PFSK-1 (cell line): Measurements from ENCODE around the gene TBC1D8.

Source experiments
- FOXP2 ChIP-seq: optimal IDR thresholded peaks from 2 replicates; pipeline ENCODE3; 2011; ENCODE audit warnings: borderline replicate concordance, control low read depth, inconsistent platforms; ENCODE audit not compliant: insufficient read depth; ENCODE audit errors: extremely low read length, extremely low read depth
- POLR2AphosphoS5 ChIP-seq: IDR thresholded peaks from 2 replicates; pipeline ENCODE4 v1.6.1; 2012; ENCODE audit warnings: low read depth, mild to moderate bottlenecking, control low read depth, low read length, moderate library complexity
- SIN3A ChIP-seq: IDR thresholded peaks from 2 replicates; pipeline ENCODE4 v1.6.1; 2012; ENCODE audit warnings: mild to moderate bottlenecking, low read length, moderate library complexity, borderline replicate concordance; ENCODE audit not compliant: insufficient read depth
- TAF1 ChIP-seq: IDR thresholded peaks from 2 replicates; pipeline ENCODE4 v1.6.1; 2012; ENCODE audit warnings: low read length, control low read depth, borderline replicate concordance; ENCODE audit not compliant: insufficient read depth
- TF ChIP-seq, protein P1 (sequence below), 2 experiments: IDR thresholded peaks; 2 replicates each; pipeline versions ENCODE4 v1.6.1 to v1.8.0; 2011 to 2012; ENCODE audit warnings: low read depth in 2 of 2, low read length in 2 of 2, control low read depth in 1 of 2, inconsistent platforms in 1 of 2, mild to moderate bottlenecking in 1 of 2, moderate library complexity in 1 of 2; ENCODE audit not compliant: insufficient read depth in 1 of 2

- TF ChIP-seq, protein P1, sequence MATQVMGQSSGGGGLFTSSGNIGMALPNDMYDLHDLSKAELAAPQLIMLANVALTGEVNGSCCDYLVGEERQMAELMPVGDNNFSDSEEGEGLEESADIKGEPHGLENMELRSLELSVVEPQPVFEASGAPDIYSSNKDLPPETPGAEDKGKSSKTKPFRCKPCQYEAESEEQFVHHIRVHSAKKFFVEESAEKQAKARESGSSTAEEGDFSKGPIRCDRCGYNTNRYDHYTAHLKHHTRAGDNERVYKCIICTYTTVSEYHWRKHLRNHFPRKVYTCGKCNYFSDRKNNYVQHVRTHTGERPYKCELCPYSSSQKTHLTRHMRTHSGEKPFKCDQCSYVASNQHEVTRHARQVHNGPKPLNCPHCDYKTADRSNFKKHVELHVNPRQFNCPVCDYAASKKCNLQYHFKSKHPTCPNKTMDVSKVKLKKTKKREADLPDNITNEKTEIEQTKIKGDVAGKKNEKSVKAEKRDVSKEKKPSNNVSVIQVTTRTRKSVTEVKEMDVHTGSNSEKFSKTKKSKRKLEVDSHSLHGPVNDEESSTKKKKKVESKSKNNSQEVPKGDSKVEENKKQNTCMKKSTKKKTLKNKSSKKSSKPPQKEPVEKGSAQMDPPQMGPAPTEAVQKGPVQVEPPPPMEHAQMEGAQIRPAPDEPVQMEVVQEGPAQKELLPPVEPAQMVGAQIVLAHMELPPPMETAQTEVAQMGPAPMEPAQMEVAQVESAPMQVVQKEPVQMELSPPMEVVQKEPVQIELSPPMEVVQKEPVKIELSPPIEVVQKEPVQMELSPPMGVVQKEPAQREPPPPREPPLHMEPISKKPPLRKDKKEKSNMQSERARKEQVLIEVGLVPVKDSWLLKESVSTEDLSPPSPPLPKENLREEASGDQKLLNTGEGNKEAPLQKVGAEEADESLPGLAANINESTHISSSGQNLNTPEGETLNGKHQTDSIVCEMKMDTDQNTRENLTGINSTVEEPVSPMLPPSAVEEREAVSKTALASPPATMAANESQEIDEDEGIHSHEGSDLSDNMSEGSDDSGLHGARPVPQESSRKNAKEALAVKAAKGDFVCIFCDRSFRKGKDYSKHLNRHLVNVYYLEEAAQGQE (IDR thresholded peaks at IDR 0.05; ENCODE audit: insufficient read depth in 1 of 2, low read depth in 2 of 2, low read length in 2 of 2) = peak in 1 of 2 experiments; percentile 57; a peak in 1 of 4 replicates
- TF ChIP-seq TAF1 = no peak
- TF ChIP-seq POLR2AphosphoS5 = no peak
- no peak for TF ChIP-seq SIN3A
- TF ChIP-seq FOXP2 = no peak
Observed at GRCh38 chr2:100992262-100992661, 158.9 kb downstream of the TBC1D8 start.
